Ovary (tissue), 9 donors: ENCODE measurements around the gene TTLL12. TPM values are rescaled to one million over a fixed set of nuclear protein-coding genes. Genes with fewer than 3 reads are reported as not detected.

ENCODE experiments used
- DNase-seq, 5 donors: peaks; one replicate each; pipeline ENCODE4 v3.0.0-alpha.2; 2019 to 2020
- H3K27ac ChIP-seq, 2 donors: fragments of 200-600 bp; one replicate each; pipeline versions ENCODE4 v1.5.1 to v1.8.0; 2019 to 2022
- H3K27me3 ChIP-seq: fragments of 200-600 bp; one replicate; pipeline ENCODE4 v1.8.0; 2022
- H3K36me3 ChIP-seq: fragments of 200-600 bp; sonication (generic); one replicate; pipeline ENCODE4 v1.5.1; 2019
- H3K4me1 ChIP-seq: one replicate; pipeline ENCODE4 v1.8.1; 2013; ENCODE audit warnings: mild to moderate bottlenecking, moderate library complexity; ENCODE audit not compliant: insufficient read depth
- H3K4me3 ChIP-seq: fragments of 200-600 bp; sonication (generic); one replicate; pipeline ENCODE4 v1.5.1; 2017
- H3K9me3 ChIP-seq, 2 donors: fragments of 200-600 bp in 1 of 2; sonication (generic) in 1 of 2; one replicate each; pipeline versions ENCODE4 v1.5.1 to v1.8.1; 2013 to 2019; ENCODE audit warnings: mild to moderate bottlenecking in 1 of 2, moderate library complexity in 1 of 2
- EP300 ChIP-seq: sonication (generic); formaldehyde crosslinking; IDR thresholded peaks from one replicate; pipeline ENCODE4 v1.6.1; 2017; ENCODE audit warnings: antibody characterized with exemption
- POLR2A ChIP-seq: fragments of 450-650 bp; IDR thresholded peaks from one replicate; pipeline ENCODE4 v1.6.1; 2017; ENCODE audit warnings: antibody characterized with exemption, mild to moderate bottlenecking, moderate library complexity
- WGBS, 3 donors: extraction: QIAGEN DNeasy Blood & Tissue Kit in 1 of 3; methylation state at CpG; one replicate each; pipeline versions ENCODE4 v1.1.5 to v1.1.7; 2013 to 2017; 5-methylcytosine and 5-hydroxymethylcytosine counted together
- intact Hi-C, 4 donors: fragments of 100-400 bp; cut with DNase I; formaldehyde crosslinking; loops; one replicate each; pipeline versions ENCODE4 v1.11.0 to v1.15.1; 2022 to 2023
- polyA plus RNA-seq, 2 donors: library from polyadenylated mRNA; stranded (reverse); fragments of 200-250 nt in 1 of 2; fragments of 350-450 nt in 1 of 2; fragmentation: Illumina TruSeq in 1 of 2; extraction: RNeasy Lipid Tissue Mini Kit (QIAGEN cat#74804) in 1 of 2; gene quantifications; one replicate each; pipeline ENCODE4 v1.2.3, GENCODE V29; 2013 to 2014
- total RNA-seq, 7 donors: library from RNA; depleted of rRNA in 2 of 7; stranded (reverse); fragments of >200 nt in 2 of 7; fragmentation: NEBNext Ultra II Directional in 3 of 7; extraction: Animal tissue kit (Norgen Biotek cat#: 25700) in 3 of 7; gene quantifications; one replicate each; pipeline versions ENCODE4 v1.1.0 to v1.2.4, GENCODE V29; 2016 to 2023
- TF ChIP-seq, protein P1 (sequence below), 3 donors: fragments of 450-650 bp in 2 of 3; fragments of 200-600 bp in 1 of 3; IDR thresholded peaks; one replicate each; pipeline versions ENCODE4 v1.5.1 to v1.8.0; 2016 to 2022; ENCODE audit warnings: antibody characterized with exemption in 3 of 3, mild to moderate bottlenecking in 1 of 3
- donor health status: DM: no; HTN: no; CAD: no; lungs with moderate emphysema.
- donor health status: DM: no; HTN: no; CAD: no.
- donor health status: Bipolar disorder and iron deficiency.
- donor health status: DM: yes; HTN: yes; CAD: no.
- donor health status: DM: no; HTN: no; CAD: no.
- donor health status: DM: yes; HTN: yes; CAD: no.

The TTLL12 gene
- total and polyA plus RNA-seq, 9 donors = 5.8 to 68.4 (median 41.1) TPM

DNA sequence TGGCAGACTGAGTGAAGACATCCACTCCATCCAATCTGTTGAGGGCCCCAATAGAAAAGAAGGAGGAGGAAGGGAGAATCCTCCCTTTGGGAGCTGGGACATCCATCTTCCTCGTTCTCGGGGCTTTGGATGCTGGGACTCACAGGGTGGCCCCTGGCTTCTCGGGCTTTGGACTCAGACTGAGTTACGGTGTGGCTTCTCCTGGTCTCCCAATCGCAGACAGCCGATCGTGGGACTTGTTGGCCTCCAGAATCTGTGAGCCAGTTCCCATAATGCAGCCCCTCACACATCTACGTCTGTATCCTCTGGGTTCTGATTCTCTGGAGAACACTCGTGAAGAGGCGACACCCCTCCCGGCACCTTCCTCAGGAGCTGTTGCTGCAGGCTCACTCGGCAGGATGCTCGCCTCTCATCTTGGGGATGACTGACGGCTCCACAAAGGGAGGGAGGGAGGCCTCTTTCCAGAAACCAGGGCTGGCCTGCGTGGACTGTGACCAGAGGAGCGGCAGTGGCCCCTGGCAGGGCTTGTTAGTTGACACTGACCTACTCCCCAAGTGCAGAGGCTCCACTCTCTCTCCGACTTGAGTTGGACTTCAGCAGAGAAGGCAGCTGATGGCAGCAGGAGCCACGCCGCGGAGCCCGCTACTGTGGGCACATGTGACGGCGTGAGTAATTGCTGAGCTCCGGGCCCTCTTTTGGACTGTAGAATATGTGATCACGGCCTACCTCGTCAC is 14.7 kb upstream of the TTLL12 start:
- H3K27ac ChIP-seq = no peak overlapping the region
- TF ChIP-seq POLR2A = no peak
- TF ChIP-seq, protein P1, sequence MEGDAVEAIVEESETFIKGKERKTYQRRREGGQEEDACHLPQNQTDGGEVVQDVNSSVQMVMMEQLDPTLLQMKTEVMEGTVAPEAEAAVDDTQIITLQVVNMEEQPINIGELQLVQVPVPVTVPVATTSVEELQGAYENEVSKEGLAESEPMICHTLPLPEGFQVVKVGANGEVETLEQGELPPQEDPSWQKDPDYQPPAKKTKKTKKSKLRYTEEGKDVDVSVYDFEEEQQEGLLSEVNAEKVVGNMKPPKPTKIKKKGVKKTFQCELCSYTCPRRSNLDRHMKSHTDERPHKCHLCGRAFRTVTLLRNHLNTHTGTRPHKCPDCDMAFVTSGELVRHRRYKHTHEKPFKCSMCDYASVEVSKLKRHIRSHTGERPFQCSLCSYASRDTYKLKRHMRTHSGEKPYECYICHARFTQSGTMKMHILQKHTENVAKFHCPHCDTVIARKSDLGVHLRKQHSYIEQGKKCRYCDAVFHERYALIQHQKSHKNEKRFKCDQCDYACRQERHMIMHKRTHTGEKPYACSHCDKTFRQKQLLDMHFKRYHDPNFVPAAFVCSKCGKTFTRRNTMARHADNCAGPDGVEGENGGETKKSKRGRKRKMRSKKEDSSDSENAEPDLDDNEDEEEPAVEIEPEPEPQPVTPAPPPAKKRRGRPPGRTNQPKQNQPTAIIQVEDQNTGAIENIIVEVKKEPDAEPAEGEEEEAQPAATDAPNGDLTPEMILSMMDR (IDR thresholded peaks at IDR 0.05) = no peak
- TF ChIP-seq EP300 = no peak
- H3K27me3 ChIP-seq = no peaks in the 10 kb centered on the region
- H3K4me3 ChIP-seq = no peak overlapping the region
- H3K36me3 ChIP-seq = no peaks in the 10 kb centered on the region
- intact Hi-C loops = no loop called here
- 93 to 95% (median 94%) methylated on average over 26 of the region's 26 CpGs for WGBS, 3 donors
- no peak for DNase-seq
- no peaks in the 10 kb centered on the region for H3K4me1 ChIP-seq
- no peaks in the 10 kb centered on the region for H3K9me3 ChIP-seq

DNA sequence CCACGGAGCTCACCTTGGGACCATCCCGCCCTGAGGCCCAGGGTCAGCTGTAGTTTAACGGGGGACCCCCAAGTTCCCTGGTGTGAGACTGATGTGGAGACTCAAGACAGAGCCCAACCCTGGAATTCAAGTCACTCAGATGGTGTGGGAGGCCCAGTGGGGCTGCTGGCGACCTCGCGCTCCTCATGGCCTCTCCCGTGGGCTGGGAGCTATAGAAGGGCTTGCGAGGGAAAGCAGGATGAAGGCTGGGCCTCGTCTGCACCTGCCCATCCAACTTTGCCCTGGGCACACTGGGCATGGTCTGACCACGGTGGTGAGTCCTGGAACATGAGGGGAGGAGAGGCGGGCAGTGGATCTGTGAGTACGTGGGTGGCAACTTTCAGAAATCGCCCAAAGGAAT is 13.6 kb upstream of the TTLL12 start:
- H3K27ac ChIP-seq = no peak overlapping the region
- whole genome bisulfite sequencing, 3 donors = 82 to 91% (median 87%) methylated on average over 13 of the region's 13 CpGs
- H3K27me3 ChIP-seq = no peaks in the 10 kb centered on the region
- no peaks in the 10 kb centered on the region for H3K4me1 ChIP-seq
- no peak overlapping the region for H3K4me3 ChIP-seq
- TF ChIP-seq POLR2A (no peak), EP300 (no peak)
- TF ChIP-seq, protein P1 (IDR thresholded peaks at IDR 0.05) = no peak
- no peak for DNase-seq
- no peaks in the 10 kb centered on the region for H3K9me3 ChIP-seq
- intact Hi-C loops = no loop called here
- no peaks in the 10 kb centered on the region for H3K36me3 ChIP-seq

DNA sequence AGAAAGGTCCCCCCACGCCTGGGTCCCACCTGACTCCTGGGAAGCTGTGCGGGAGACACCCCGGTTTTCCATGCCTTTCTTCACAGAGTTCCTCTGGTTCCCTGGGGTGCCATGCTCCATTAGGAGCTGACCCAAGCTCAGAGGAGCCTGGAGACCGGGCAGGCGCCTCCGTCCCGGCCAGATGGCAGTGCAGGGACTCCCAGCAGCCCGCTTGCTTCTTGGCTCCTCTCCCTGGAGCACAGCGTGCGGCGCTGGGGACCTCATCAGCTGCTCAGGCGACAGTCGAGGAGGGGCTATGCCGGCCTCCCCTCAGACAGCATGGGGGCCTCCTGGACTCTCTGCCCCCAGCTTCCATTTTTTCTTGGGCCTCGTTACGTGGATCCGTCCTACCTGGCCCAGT is 13.1 kb upstream of the TTLL12 start:
- H3K27me3 ChIP-seq = no peaks in the 10 kb centered on the region
- no peaks in the 10 kb centered on the region for H3K36me3 ChIP-seq
- H3K27ac ChIP-seq = no peak overlapping the region
- intact Hi-C loops = no loop called here
- TF ChIP-seq POLR2A (no peak), EP300 (no peak)
- TF ChIP-seq, protein P1 (IDR thresholded peaks at IDR 0.05) = no peak
- H3K4me3 ChIP-seq = no peak overlapping the region
- H3K4me1 ChIP-seq = no peaks in the 10 kb centered on the region
- H3K9me3 ChIP-seq = no peaks in the 10 kb centered on the region
- WGBS, 3 donors = 85 to 88% (median 87%) methylated on average over 17 of the region's 17 CpGs
- no peak for DNase-seq

DNA sequence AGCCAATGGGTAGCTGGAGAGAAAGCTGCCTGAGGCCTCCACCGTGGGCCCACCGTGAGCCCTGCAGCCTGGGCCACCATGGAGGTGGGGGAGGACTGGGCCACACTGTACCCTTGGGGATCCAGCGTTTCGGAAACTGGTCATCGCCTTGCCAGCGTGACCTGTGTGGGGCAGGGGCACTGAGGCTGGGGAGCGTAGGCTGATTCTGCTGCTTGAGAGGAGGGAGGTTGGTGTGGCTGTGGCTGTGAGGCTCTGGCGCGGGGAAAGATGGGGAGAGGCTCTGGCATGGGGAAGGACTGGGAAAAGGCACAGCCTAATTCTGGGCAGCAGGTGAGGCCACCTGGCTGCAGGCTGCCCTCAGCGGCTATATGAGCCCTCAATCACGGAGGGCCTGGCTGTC is 12.6 kb upstream of the TTLL12 start:
- Histone ChIP-seq H3K9me3 (no peaks in the 10 kb centered on the region), H3K27ac (no peak overlapping the region), H3K36me3 (no peaks in the 10 kb centered on the region), H3K27me3 (no peaks in the 10 kb centered on the region), H3K4me3 (no peak overlapping the region), H3K4me1 (no peaks in the 10 kb centered on the region)
- WGBS, 3 donors = 72 to 86% (median 86%) methylated on average over 11 of the region's 11 CpGs
- no peak for DNase-seq
- intact Hi-C loops = no loop called here
- TF ChIP-seq POLR2A (no peak), EP300 (no peak)
- TF ChIP-seq, protein P1 (IDR thresholded peaks at IDR 0.05) = no peak
